OCI-LY3 (cell line): ENCODE data around the gene MAPK12.

Source experiments
- CTCF ChIP-seq: fragments of 200-600, 300-600 bp; sonication (generic); IDR thresholded peaks from 2 replicates; pipeline ENCODE4 v1.5.1; 2014; ENCODE audit warnings: antibody characterized with exemption, low read length, low read depth
- EZH2phosphoT487 ChIP-seq: fragments of 200-600 bp; shearing (Covaris generic); IDR thresholded peaks from 2 replicates; pipeline ENCODE4 v1.6.1; 2018; ENCODE audit warnings: antibody characterized with exemption, mixed run types, low read depth

GRCh38 chr22:50270666-50271394 is 9.3 kb upstream of the MAPK12 start:
- TF ChIP-seq CTCF, result no peak
- no peak for TF ChIP-seq EZH2phosphoT487
